ENCODE results near the gene LRRC45. TPM values are rescaled to one million over a fixed set of nuclear protein-coding genes. Genes with fewer than 3 reads are reported as not detected.

LRRC45 gene
- total RNA-seq, 1 experiment from 2014 or later = 34.3 TPM

DNA sequence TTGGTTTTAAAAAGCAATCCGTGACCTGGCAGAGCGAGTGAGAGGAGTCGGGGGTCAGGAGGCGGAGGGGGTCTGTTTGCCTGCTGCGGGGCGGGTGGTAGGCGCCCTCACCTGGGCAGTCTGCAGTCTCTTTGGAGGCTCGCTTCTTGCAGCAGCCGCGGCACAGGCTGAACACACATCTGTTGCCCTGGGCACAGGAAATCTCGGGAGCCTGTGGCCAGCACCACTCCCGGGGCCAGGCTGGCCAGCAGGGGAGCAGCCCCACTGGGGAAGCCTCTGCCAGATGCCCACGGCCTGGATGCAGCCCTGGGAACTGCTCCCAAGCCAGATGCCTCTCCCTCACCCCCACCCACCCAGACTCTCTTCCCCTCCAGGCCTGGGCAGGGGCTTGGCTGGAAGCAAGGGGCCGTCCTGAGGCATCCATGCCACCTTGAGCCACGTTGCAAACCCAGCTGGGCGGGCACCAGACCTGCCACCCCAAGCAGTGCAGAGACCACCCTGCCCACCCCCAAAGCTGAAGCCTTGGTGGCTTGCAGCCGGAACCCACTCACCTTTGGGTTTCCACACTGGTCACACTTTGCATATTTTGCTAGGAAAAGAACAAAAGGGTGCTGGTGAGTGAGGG, 35.2 kb downstream of the LRRC45 start:
- no TSS peak for BruUV-seq (replicated peaks)
- no peaks in the 10 kb centered on the region for H3K27me3 ChIP-seq (replicated peaks; ENCODE audit: insufficient read depth, low read depth, low read length, poor library complexity)
- CTCF ChIA-PET = no interaction called here
- H3K9me3 ChIP-seq (ENCODE audit: low read depth, low read length, poor library complexity, severe bottlenecking) = no peaks in the 10 kb centered on the region
- POLR2A ChIA-PET (ENCODE audit: low non-redundant PET) = no interaction called here
- TF ChIP-seq, protein P1, sequence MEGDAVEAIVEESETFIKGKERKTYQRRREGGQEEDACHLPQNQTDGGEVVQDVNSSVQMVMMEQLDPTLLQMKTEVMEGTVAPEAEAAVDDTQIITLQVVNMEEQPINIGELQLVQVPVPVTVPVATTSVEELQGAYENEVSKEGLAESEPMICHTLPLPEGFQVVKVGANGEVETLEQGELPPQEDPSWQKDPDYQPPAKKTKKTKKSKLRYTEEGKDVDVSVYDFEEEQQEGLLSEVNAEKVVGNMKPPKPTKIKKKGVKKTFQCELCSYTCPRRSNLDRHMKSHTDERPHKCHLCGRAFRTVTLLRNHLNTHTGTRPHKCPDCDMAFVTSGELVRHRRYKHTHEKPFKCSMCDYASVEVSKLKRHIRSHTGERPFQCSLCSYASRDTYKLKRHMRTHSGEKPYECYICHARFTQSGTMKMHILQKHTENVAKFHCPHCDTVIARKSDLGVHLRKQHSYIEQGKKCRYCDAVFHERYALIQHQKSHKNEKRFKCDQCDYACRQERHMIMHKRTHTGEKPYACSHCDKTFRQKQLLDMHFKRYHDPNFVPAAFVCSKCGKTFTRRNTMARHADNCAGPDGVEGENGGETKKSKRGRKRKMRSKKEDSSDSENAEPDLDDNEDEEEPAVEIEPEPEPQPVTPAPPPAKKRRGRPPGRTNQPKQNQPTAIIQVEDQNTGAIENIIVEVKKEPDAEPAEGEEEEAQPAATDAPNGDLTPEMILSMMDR (conservative IDR thresholded peaks at IDR 0.05; ENCODE audit: low read depth, low read length) = no peak
- TF ChIP-seq EZH2 (IDR thresholded peaks at IDR 0.05; ENCODE audit: borderline replicate concordance, low read depth, low read length, poor library complexity, severe bottlenecking) = no peak
- H3K36me3 ChIP-seq (ENCODE audit: insufficient read depth, low read length, poor library complexity, severe bottlenecking) = peaks cover 78% of the 10 kb centered on the region
- DNase-seq (ENCODE audit: low spot score) = no peak
- H3K27ac ChIP-seq (ENCODE audit: low read depth, low read length, poor library complexity, severe bottlenecking) = no peak overlapping the region
- no peak overlapping the region for H3K4me3 ChIP-seq (ENCODE audit: low read depth, low read length, poor library complexity, severe bottlenecking)
- intact Hi-C loops (cut with micrococcal nuclease; ENCODE audit: unreplicated experiment) = no loop called here
- no peaks in the 10 kb centered on the region for H3K4me1 ChIP-seq (ENCODE audit: insufficient read depth, low read length, poor library complexity, severe bottlenecking)

DNA sequence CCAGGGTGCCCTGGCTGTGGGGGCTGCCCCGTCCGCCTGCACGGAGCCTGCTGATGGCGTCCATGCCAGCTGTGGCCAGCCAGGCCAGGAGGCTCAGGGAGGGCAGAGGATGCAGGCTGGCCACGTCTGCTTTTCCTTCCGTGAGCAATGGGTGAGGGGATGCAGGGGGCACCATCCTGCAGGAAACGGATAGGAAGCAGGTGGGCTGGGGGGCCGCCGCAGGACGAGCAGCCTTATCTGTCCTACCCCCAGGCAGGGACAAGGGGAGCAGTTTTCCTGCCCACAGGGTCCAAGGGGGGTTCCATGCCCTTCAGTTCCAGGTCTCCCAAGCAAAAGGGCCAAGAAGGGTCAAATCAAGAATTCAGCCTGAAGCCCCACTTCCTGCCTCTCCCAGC, 35.7 kb downstream of the LRRC45 start:
- TF ChIP-seq EZH2 (IDR thresholded peaks at IDR 0.05; ENCODE audit: borderline replicate concordance, low read depth, low read length, poor library complexity, severe bottlenecking) = no peak
- TF ChIP-seq, protein P1 (conservative IDR thresholded peaks at IDR 0.05; ENCODE audit: low read depth, low read length) = no peak
- H3K9me3 ChIP-seq (ENCODE audit: low read depth, low read length, poor library complexity, severe bottlenecking) = no peaks in the 10 kb centered on the region
- no TSS peak for BruUV-seq (replicated peaks)
- no peak for DNase-seq (ENCODE audit: low spot score)
- no peaks in the 10 kb centered on the region for H3K4me1 ChIP-seq (ENCODE audit: insufficient read depth, low read length, poor library complexity, severe bottlenecking)
- H3K27me3 ChIP-seq (replicated peaks; ENCODE audit: insufficient read depth, low read depth, low read length, poor library complexity) = no peaks in the 10 kb centered on the region
- no peak overlapping the region for H3K4me3 ChIP-seq (ENCODE audit: low read depth, low read length, poor library complexity, severe bottlenecking)
- no peak overlapping the region for H3K27ac ChIP-seq (ENCODE audit: low read depth, low read length, poor library complexity, severe bottlenecking)
- POLR2A ChIA-PET (ENCODE audit: low non-redundant PET) = no interaction called here
- intact Hi-C loops (cut with micrococcal nuclease; ENCODE audit: unreplicated experiment) = no loop called here
- peaks cover 83% of the 10 kb centered on the region for H3K36me3 ChIP-seq (ENCODE audit: insufficient read depth, low read length, poor library complexity, severe bottlenecking)
- CTCF ChIA-PET = no interaction called here

DNA sequence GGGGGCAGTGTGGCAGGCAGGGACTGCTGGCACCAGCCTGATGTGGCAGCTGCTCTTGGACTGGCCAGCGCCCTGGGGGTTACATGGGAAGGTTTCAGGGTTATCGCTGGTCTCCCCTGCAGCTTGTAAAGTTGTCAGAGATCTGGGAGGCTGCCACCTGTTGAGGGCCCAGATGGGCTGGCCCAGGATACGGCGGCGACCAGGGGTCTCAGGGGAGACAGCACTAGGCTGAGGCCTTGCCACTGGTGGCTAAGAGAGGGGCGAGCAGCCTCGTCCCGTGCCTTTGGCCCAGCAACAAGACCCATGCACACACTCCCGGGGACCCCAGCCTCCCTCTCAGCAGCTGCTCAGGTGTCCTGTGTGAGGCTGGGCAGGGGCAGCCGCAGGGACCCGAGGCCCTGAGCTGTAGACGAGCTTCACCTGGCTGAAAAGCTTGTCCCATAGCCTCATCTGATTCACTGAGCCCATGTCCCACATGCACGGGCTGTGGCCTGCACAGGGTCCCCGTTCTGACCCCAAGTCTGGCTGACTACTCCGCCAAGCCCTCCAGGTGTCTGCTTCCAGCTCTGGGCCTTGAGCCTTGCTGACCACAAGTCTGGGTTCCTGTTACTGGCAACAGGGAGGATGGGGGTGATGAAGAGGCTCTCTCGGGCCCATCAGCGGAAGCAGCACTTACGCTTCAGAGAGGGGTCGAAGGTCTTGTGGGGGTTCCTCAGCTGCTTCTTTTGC, 36.3 kb downstream of the LRRC45 start:
- Histone ChIP-seq H3K4me1 (ENCODE audit: insufficient read depth, low read length, poor library complexity, severe bottlenecking) (no peaks in the 10 kb centered on the region), H3K27me3 (replicated peaks; ENCODE audit: insufficient read depth, low read depth, low read length, poor library complexity) (no peaks in the 10 kb centered on the region), H3K36me3 (ENCODE audit: insufficient read depth, low read length, poor library complexity, severe bottlenecking) (peaks cover 87% of the 10 kb centered on the region), H3K4me3 (ENCODE audit: low read depth, low read length, poor library complexity, severe bottlenecking) (no peak overlapping the region), H3K27ac (ENCODE audit: low read depth, low read length, poor library complexity, severe bottlenecking) (no peak overlapping the region), H3K9me3 (ENCODE audit: low read depth, low read length, poor library complexity, severe bottlenecking) (no peaks in the 10 kb centered on the region)
- DNase-seq (ENCODE audit: low spot score) = no peak
- no peak for TF ChIP-seq EZH2 (IDR thresholded peaks at IDR 0.05; ENCODE audit: borderline replicate concordance, low read depth, low read length, poor library complexity, severe bottlenecking)
- TF ChIP-seq, protein P1 (conservative IDR thresholded peaks at IDR 0.05; ENCODE audit: low read depth, low read length) = no peak
- ChIA-PET POLR2A (ENCODE audit: low non-redundant PET) (no interaction called here), CTCF (interaction anchor here (1.6 kb wide), 1 partner anchor 22 kb away, joined by 4 read pairs; the partner anchor contains the start of gene DCXR)
- intact Hi-C loops (cut with micrococcal nuclease; ENCODE audit: unreplicated experiment) = no loop called here
- BruUV-seq (replicated peaks) = no TSS peak
